ENCODE measurements around the gene AP4E1. TPM values are rescaled to one million over a fixed set of nuclear protein-coding genes. Genes with fewer than 3 reads are reported as not detected.

The AP4E1 gene
- total RNA-seq, 2 experiments from 2014 or later = 7.6 to 14.8 TPM

DNA sequence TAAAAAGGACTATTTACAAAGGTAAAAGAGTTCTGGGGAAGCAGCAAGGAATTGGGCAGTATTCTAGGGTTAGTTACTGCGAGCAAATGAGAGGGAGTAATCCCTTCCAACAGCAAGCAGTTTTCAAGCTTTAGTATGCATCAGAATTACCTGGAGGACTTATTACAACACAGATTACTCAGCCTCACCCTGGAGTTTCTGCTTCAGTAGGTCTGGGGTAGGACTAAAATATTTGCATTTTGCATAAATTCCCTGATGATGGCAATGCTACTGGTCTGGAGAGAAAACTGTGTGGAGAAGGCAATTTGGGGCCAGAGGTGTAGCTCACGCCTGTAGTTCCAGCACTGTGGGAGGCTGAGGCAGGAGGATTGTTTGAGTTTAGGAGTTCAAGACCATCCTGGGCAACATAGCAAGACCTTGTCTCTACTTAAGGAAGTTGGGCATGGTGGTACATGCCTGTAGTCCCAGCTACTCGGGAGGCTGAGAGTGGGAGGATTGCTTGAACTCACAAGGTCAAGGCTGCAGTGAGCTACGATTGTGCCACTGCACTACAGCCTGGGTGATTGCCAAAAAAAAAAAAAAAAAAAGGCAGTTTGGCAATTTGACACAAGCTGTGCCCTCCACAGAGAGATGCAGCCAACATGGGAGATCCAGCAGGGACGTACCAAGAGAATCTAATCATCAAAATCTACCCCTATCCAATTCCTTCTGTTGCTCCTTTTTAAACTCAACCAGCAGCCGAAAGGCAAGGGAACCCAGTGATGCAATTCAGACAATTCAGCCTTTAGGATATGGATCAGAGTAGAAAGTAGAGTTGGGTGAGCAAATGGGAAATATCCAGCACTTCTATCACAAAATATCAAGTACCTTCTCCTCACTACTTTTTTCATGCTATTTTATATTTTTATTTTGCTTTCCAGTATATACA, 27.1 kb upstream of the AP4E1 start:
- Histone ChIP-seq H3K9me3 (ENCODE audit: low read length) (no peaks in the 10 kb centered on the region), H4K20me1 (ENCODE audit: insufficient read depth, low read length) (no peaks in the 10 kb centered on the region), H3K9me2 (ENCODE audit: insufficient read depth, low read length) (no peaks in the 10 kb centered on the region), H3K36me3 (ENCODE audit: insufficient read depth, low read length) (no peaks in the 10 kb centered on the region), H3K4me3 (ENCODE audit: low read depth, low read length, poor library complexity, severe bottlenecking) (no peak overlapping the region), H3K4me1 (ENCODE audit: insufficient read depth, low read length, poor library complexity, severe bottlenecking) (peaks cover 43% of the 10 kb centered on the region), H3K79me2 (ENCODE audit: insufficient read depth, low read depth, low read length) (no peaks in the 10 kb centered on the region), H3K4me2 (ENCODE audit: low read length) (no peak overlapping the region), H2AFZ (ENCODE audit: low read length) (peak overlapping the region; percentile 83), H3K27ac (ENCODE audit: low read depth, low read length, poor library complexity, severe bottlenecking) (no peak overlapping the region)
- peak; percentile 14 for DNase-seq (ENCODE audit: low spot score)
- CTCF ChIA-PET (ENCODE audit: unreplicated experiment) = interaction anchor here (0.6 kb wide), 1 partner anchor 26 kb away, joined by 3 read pairs; no protein-coding TSS in a partner anchor
- BruUV-seq (replicated peaks) = no TSS peak
- POLR2A ChIA-PET = interaction anchor here (0.5 to 1.3 kb wide), 8 partner anchors 8 to 1282 kb away, joined by 3 to 4 read pairs (median 3); partner anchors contain the start of gene GABPB1
- intact Hi-C loops (cut with micrococcal nuclease; ENCODE audit: unreplicated experiment) = no loop called here
- TF ChIP-seq EZH2phosphoT487 (IDR thresholded peaks at IDR 0.05; ENCODE audit: borderline replicate concordance, low read depth, low read length) = no peak
- TF ChIP-seq, protein P1, sequence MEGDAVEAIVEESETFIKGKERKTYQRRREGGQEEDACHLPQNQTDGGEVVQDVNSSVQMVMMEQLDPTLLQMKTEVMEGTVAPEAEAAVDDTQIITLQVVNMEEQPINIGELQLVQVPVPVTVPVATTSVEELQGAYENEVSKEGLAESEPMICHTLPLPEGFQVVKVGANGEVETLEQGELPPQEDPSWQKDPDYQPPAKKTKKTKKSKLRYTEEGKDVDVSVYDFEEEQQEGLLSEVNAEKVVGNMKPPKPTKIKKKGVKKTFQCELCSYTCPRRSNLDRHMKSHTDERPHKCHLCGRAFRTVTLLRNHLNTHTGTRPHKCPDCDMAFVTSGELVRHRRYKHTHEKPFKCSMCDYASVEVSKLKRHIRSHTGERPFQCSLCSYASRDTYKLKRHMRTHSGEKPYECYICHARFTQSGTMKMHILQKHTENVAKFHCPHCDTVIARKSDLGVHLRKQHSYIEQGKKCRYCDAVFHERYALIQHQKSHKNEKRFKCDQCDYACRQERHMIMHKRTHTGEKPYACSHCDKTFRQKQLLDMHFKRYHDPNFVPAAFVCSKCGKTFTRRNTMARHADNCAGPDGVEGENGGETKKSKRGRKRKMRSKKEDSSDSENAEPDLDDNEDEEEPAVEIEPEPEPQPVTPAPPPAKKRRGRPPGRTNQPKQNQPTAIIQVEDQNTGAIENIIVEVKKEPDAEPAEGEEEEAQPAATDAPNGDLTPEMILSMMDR (conservative IDR thresholded peaks at IDR 0.05; ENCODE audit: low read length) = no peak

DNA sequence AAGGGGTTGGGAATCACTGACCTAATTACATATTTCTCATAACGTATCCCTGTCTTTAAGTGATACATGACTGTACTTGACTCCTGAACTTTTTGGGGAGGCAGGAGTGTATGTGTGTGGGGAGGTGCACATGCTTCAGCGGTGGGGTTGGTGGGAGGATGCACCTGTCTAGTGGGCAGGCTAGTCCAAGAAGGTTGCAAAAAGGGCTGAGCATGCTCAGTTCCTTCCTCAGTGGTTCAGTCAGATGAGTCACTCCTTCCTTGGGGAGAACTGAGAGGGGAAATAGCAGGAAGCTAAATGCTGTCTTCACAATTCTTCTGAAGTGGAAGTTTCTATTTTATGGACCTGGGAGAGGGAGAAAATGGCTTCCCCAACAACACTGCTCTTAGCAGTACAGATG, 24.6 kb upstream of the AP4E1 start:
- ChIA-PET CTCF (ENCODE audit: unreplicated experiment) (no interaction called here), POLR2A (no interaction called here)
- H2AFZ ChIP-seq (ENCODE audit: low read length) = peak overlapping the region; percentile 34; the same call in 1 of the 2 replicates

More for the DNA sequence above, 24.6 kb upstream of the AP4E1 start:
- H3K9me3 ChIP-seq (ENCODE audit: low read length) = no peaks in the 10 kb centered on the region
- no peaks in the 10 kb centered on the region for H3K79me2 ChIP-seq (ENCODE audit: insufficient read depth, low read depth, low read length)
- no peaks in the 10 kb centered on the region for H3K36me3 ChIP-seq (ENCODE audit: insufficient read depth, low read length)
- H3K27ac ChIP-seq (ENCODE audit: low read depth, low read length, poor library complexity, severe bottlenecking) = no peak overlapping the region
- no peaks in the 10 kb centered on the region for H3K9me2 ChIP-seq (ENCODE audit: insufficient read depth, low read length)
- BruUV-seq (replicated peaks) = no TSS peak
- no peak overlapping the region for H3K4me2 ChIP-seq (ENCODE audit: low read length)
- no peak overlapping the region for H3K4me3 ChIP-seq (ENCODE audit: low read depth, low read length, poor library complexity, severe bottlenecking)
- TF ChIP-seq, protein P1 (conservative IDR thresholded peaks at IDR 0.05; ENCODE audit: low read length) = no peak
- TF ChIP-seq EZH2phosphoT487 (IDR thresholded peaks at IDR 0.05; ENCODE audit: borderline replicate concordance, low read depth, low read length) = no peak
- H4K20me1 ChIP-seq (ENCODE audit: insufficient read depth, low read length) = no peaks in the 10 kb centered on the region
- H3K4me1 ChIP-seq (ENCODE audit: insufficient read depth, low read length, poor library complexity, severe bottlenecking) = peaks cover 27% of the 10 kb centered on the region
- DNase-seq (ENCODE audit: low spot score) = peak; percentile 13
- intact Hi-C loops (cut with micrococcal nuclease; ENCODE audit: unreplicated experiment) = no loop called here

Measured in OCI-LY7 (cell line).